ENCODE results near the gene APLP1. TPM values are rescaled to one million over a fixed set of nuclear protein-coding genes. Genes with fewer than 3 reads are reported as not detected.
"Not testable (repeated sequence)": the region's sequence is repeated elsewhere in the genome, so short reads cannot be mapped to it uniquely, and the experiment has no call there.

APLP1 gene
- total RNA-seq, 2 donors from 2014 or later = 2.6 to 3.7 TPM

GRCh38 chr19:35832054-35832453 is 36.3 kb upstream of the APLP1 start:
- Histone ChIP-seq H3K36me3 (no peaks in the 10 kb centered on the region), H3K4me3 (no peak overlapping the region), H3K27me3 (no peaks in the 10 kb centered on the region), H3K27ac (no peak overlapping the region), H3K9me3 (no peaks in the 10 kb centered on the region), H3K4me1 (no peaks in the 10 kb centered on the region), H3K9ac (ENCODE audit: low read depth in 2 of 2, low read length in 2 of 2) (no peak overlapping the region)
- intact Hi-C loops (cut with DNase I) = no loop called here
- DNase-seq = no peak
- TF ChIP-seq, protein P1, sequence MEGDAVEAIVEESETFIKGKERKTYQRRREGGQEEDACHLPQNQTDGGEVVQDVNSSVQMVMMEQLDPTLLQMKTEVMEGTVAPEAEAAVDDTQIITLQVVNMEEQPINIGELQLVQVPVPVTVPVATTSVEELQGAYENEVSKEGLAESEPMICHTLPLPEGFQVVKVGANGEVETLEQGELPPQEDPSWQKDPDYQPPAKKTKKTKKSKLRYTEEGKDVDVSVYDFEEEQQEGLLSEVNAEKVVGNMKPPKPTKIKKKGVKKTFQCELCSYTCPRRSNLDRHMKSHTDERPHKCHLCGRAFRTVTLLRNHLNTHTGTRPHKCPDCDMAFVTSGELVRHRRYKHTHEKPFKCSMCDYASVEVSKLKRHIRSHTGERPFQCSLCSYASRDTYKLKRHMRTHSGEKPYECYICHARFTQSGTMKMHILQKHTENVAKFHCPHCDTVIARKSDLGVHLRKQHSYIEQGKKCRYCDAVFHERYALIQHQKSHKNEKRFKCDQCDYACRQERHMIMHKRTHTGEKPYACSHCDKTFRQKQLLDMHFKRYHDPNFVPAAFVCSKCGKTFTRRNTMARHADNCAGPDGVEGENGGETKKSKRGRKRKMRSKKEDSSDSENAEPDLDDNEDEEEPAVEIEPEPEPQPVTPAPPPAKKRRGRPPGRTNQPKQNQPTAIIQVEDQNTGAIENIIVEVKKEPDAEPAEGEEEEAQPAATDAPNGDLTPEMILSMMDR (IDR thresholded peaks at IDR 0.05) = no peak

GRCh38 chr19:35833972-35834371 is 34.4 kb upstream of the APLP1 start:
- Histone ChIP-seq H3K4me3 (no peak overlapping the region), H3K4me1 (no peaks in the 10 kb centered on the region), H3K27me3 (no peaks in the 10 kb centered on the region), H3K27ac (no peak overlapping the region), H3K9ac (ENCODE audit: low read depth in 2 of 2, low read length in 2 of 2) (no peak overlapping the region), H3K36me3 (no peaks in the 10 kb centered on the region), H3K9me3 (no peaks in the 10 kb centered on the region)
- no peak for DNase-seq
- TF ChIP-seq, protein P1 (IDR thresholded peaks at IDR 0.05) = no peak
- intact Hi-C loops (cut with DNase I) = no loop called here

DNA sequence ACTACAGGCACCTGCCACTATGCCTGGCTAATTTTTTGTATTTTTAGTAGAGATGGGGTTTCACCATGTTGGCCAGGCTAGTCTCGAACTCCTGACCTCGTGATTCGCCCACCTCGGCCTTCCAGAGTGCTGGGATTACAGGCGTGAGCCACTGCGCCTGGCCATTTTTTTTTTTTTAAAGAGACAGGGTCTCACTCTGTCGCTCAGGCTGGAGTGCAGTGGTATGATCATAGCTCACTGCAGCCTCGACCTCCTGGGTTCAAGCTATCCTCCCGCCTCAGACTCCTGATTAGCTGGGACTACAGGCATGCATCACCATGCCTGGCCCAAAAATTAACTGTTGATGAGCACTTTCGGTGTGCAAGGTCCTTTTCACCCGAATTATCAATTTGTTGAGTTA is 32.3 kb upstream of the APLP1 start:
- DNase-seq; H3K4me1 ChIP-seq; H3K27ac ChIP-seq; H3K4me3 ChIP-seq; H3K36me3 ChIP-seq; H3K9me3 ChIP-seq; H3K27me3 ChIP-seq; intact Hi-C loops (cut with DNase I); H3K9ac ChIP-seq (ENCODE audit: low read depth in 2 of 2, low read length in 2 of 2): not testable (repeated sequence)

GRCh38 chr19:35841961-35842595 is 26.3 kb upstream of the APLP1 start:
- no peak for DNase-seq
- peaks cover 14% of the 10 kb centered on the region for H3K27me3 ChIP-seq
- TF ChIP-seq, protein P1 (IDR thresholded peaks at IDR 0.05) = no peak

DNA sequence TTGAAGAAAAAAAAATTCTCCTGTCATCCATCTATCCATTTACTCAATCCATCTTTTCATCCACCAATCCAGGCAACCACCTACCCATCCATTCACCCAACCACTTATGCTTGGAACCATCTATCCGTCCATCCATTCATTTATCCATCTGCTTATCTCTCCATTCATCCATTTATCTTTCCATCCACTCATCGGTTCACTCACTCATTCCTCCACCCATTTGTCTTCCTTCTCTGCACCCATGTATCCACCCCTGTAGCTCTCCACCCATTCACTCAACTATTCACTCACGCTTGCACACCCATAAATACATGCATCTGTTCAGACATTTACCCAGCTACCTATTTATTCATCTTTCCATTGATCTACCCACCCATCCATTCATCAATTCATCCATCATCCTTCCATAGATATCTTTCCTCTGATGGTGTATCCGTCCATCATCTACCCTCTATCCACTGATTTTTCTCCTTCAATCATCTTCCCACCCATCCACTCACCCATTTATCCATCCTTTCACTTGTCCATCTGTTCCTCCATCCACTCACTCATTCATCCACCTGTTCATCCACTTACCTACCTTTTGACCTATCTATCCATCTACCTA is 25.6 kb upstream of the APLP1 start:
- H3K36me3 ChIP-seq = no peaks in the 10 kb centered on the region
- no peak overlapping the region for H3K27ac ChIP-seq
- H3K4me3 ChIP-seq = no peak overlapping the region
- no peaks in the 10 kb centered on the region for H3K9me3 ChIP-seq
- TF ChIP-seq, protein P1 (IDR thresholded peaks at IDR 0.05) = no peak
- H3K9ac ChIP-seq (ENCODE audit: low read depth in 2 of 2, low read length in 2 of 2) = no peak overlapping the region
- no peak for DNase-seq
- H3K27me3 ChIP-seq = peaks cover 14% of the 10 kb centered on the region
- intact Hi-C loops (cut with DNase I) = no loop called here
- peaks cover 12% of the 10 kb centered on the region for H3K4me1 ChIP-seq

More at GRCh38 chr19:35841961-35842595, 26.3 kb upstream of the APLP1 start:
- Histone ChIP-seq H3K9me3 (no peaks in the 10 kb centered on the region), H3K4me3 (no peak overlapping the region), H3K36me3 (no peaks in the 10 kb centered on the region), H3K27ac (no peak overlapping the region), H3K4me1 (peaks cover 12% of the 10 kb centered on the region), H3K9ac (ENCODE audit: low read depth in 2 of 2, low read length in 2 of 2) (no peak overlapping the region)
- intact Hi-C loops (cut with DNase I) = no loop called here

Data from colonic mucosa (tissue), 4 donors.